CD4-positive, alpha-beta T cell treated with Interleukin-4 for 4 hours (primary cell): Measurements from ENCODE around the gene CXCL16.

Source experiments
- DNase-seq: peaks from one replicate; pipeline ENCODE4 v3.0.0-alpha.2; 2020

CXCL16 gene

GRCh38 chr17:4739122-4740024 lies at the start of gene CXCL16, which contains the start of gene ZMYND15:
Gene CXCL16 (minus strand): TSS chr17:4739928. CDS start chr17:4739339, 589 bp downstream.
Gene ZMYND15 (plus strand): TSS chr17:4739833. CDS start chr17:4740549, 716 bp downstream.
- DNase-seq, result peak; percentile 47

GRCh38 chr17:4788807-4789700 lies 49.3 kb upstream of the CXCL16 start, which contains the start of gene GLTPD2:
Gene GLTPD2 (plus strand): TSS chr17:4788964. CDS start chr17:4789012, 48 bp downstream.
- DNase-seq, result no peak

- DNase-seq, result no peak
These were observed 48.6 kb upstream of the CXCL16 start for GRCh38 chr17:4788159-4788806.

- DNase-seq, result no peak
These were observed 46.8 kb upstream of the CXCL16 start for GRCh38 chr17:4786516-4786915.

DNA sequence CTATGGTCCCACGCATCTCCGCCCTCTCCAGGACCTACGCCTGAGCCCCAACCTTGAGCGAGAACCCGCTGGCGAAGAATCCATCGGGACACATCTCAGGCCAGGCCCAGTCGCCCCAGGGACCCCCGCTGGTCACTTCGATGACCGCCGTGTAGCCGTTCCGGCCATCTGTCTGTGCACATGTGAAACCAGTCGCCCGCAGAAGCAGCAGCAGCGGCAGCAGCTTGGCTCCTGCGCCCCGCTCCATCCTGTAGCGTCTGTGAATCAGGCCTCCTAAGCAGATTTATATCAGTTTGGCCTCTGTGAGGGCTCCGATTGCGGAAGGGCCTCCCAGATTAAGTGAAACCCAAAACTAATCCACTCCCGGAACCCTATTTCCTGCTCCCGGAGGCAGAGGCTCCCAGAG lies 46.4 kb upstream of the CXCL16 start, which contains the start of gene VMO1:
Gene VMO1 (minus strand): TSS at position 259 of the 406 bp plus-strand sequence. CDS start 12 bp downstream, at position 247.
- no peak for DNase-seq

- DNase-seq, result no peak
These were observed 45.8 kb upstream of the CXCL16 start for GRCh38 chr17:4785311-4786105.

DNA sequence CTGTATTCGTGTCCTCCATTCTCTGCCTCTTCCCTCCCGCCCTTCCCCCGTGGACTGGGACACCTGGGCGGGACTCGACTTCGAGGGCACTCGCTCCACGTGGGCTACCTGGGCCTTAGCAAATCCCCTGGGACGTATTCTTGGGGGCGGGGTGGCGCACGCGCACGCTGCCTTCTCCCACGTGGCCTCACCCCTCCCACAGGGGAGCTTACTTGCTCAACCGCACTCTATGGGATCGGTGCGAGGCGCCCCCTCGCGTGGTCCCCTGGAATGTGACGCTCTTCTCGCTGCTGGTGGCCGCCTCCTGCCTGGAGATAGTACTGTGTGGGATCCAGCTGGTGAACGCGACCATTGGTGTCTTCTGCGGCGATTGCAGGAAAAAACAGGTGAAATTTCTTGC lies 42.9 kb upstream of the CXCL16 start:
- DNase-seq, result no peak

GRCh38 chr17:4780325-4780955 lies 40.7 kb upstream of the CXCL16 start:
- no peak for DNase-seq

- no peak for DNase-seq
These were observed 38.4 kb upstream of the CXCL16 start for GRCh38 chr17:4777969-4778760.

GRCh38 chr17:4772235-4772613 lies 32.5 kb upstream of the CXCL16 start:
- DNase-seq, result no peak

DNA sequence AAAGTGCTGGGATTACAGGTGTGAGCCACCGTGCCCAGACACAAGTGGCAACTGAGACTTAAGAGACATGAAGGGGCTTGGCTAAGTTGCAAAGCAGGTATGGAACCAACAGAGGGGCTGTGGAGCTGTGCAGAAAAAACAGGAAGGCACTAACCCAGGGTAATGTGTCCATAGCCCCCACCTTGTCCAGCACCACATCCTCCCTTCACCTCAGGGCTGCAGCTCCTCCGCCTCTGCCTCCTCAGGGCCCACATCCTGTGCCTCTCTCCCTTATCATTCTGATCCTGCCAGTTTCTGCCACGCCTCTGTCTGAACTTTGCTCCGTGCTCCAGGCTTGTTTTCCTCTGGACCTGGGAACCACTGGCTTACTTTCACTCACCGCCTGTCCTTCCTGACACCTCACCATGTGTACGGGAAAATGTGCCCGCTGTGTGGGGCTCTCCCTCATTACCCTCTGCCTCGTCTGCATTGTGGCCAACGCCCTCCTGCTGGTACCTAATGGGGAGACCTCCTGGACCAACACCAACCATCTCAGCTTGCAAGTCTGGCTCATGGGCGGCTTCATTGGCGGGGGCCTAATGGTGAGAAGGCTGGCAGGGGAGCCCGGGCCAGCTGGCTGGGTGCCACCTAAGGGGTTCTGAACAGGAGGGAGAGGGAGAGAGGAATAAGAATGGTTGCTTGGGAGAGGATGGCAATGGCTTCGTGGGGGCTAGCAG lies 31.9 kb upstream of the CXCL16 start, which contains the start of gene TM4SF5:
Gene TM4SF5 (plus strand): TSS at position 368 of the 716 bp plus-strand sequence. CDS start 37 bp downstream, at position 405.
- DNase-seq, result no peak

- DNase-seq, result no peak
These were observed 29.9 kb upstream of the CXCL16 start for GRCh38 chr17:4769628-4770027.

GRCh38 chr17:4768298-4768697 lies 28.6 kb upstream of the CXCL16 start:
- DNase-seq, result no peak

- no peak for DNase-seq
These were observed 27.0 kb upstream of the CXCL16 start for GRCh38 chr17:4766723-4767122.

GRCh38 chr17:4766201-4766600 lies 26.5 kb upstream of the CXCL16 start:
- DNase-seq, result peak; percentile 11

GRCh38 chr17:4764595-4764994 lies 24.9 kb upstream of the CXCL16 start:
- DNase-seq, result no peak

- DNase-seq, result no peak
These were observed 20.1 kb upstream of the CXCL16 start for GRCh38 chr17:4759776-4760236.

DNA sequence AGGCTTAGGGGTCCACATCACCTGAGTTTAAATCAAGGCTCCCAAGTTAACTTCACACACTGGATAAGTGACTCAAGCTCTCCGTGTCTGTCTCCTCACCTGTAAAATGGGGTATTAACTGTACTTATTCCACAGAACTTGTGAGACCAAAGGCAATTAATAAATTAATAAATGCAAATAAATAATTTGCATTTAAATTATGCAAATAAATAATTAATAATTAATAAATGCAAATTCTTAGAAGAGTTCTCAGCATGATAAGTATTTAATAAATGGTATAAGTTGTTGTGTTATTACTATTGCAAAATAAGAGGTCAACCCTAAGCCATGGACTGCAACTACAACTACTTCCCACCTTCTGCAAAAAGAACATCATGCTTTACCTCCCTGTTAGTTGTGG lies 13.7 kb upstream of the CXCL16 start:
- no peak for DNase-seq

DNA sequence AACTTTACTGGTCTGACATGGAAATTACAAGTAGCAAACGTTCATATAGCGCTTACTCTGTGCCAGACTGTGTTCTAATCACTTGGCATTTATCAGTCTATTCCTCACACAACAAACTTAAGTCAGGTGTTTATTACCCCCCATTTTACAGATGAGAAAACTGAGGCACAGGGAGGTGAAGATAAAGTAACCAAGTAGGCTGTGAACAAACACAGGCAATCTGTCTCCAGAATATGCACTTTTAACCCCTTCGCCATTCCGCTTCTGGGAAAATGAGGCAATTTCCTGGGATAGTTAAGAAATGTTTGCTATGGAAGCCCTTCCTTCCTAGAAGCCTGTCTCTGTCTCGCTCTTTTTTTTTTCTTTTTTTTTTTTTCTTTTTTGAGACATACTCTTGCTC lies 12.2 kb upstream of the CXCL16 start:
- DNase-seq, result no peak

DNA sequence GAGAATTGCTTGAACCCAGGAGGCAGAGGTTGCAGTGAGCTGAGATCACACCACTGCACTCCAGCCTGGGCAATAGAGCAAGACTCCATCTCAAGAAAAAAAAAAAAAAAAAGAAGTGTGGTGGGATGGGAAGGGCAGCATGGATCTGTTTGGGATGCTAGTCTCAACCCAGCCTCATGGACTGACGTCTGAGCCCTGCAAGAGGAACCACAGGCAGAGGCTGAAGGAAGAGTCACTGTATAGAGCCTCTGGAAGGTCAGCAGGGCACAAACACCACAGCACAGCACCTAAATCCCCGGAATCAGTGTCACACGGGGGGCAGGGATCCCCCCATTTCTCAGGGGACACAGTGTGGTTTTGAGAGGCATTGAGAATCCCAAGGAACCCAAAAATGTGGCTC lies 10.9 kb upstream of the CXCL16 start:
- no peak for DNase-seq
